Naive thymus-derived CD8-positive, alpha-beta T cell (primary cell): Measurements from ENCODE around the gene S100A12. TPM values are rescaled to one million over a fixed set of nuclear protein-coding genes. Genes with fewer than 3 reads are reported as not detected.
A peak's percentile ranks its signal among the peaks of the same experiment; 100 is the strongest.

ENCODE experiments used
- ATAC-seq, 2 donors: fragments of 150-1000 bp; cut with Tn5 transposase in 1 of 2; sonication (Bioruptor Pico), chemical (Tn5 transposase) in 1 of 2; 1 replicate in 1 of 2; 2 replicates in 1 of 2; pipeline ENCODE4 v1.10.0; 2021; ENCODE audit warnings: mild to moderate bottlenecking in 2 of 2, moderate library complexity in 2 of 2
- POLR2A ChIA-PET: fragments of 350-600 bp; sonication (Branson Sonifier 250); formaldehyde crosslinking; loops from one replicate; lab custom pipeline; 2021; ENCODE audit warnings: antibody characterized with exemption; lab: Charles Lee
- DNase-seq, 10 donors: peaks; one replicate each; pipeline versions ENCODE4 v3.0.0 to v3.0.0-alpha.2; 2020 to 2022
- H3K27ac Mint-ChIP-seq, 10 donors: one replicate each; pipeline ENCODE4 v1.8.0; 2020 to 2022; ENCODE audit warnings: mild to moderate bottlenecking in 10 of 10, mixed read lengths in 10 of 10, moderate library complexity in 4 of 10, inconsistent platforms in 1 of 10
- H3K27me3 Mint-ChIP-seq, 5 donors: one replicate each; pipeline ENCODE4 v1.8.0; 2021 to 2022; ENCODE audit warnings: mixed read lengths in 5 of 5
- H3K36me3 Mint-ChIP-seq, 3 donors: one replicate each; pipeline ENCODE4 v1.8.0; 2020 to 2022; ENCODE audit warnings: mixed read lengths in 3 of 3, mild to moderate bottlenecking in 2 of 3, inconsistent platforms in 1 of 3
- H3K4me1 Mint-ChIP-seq, 4 donors: one replicate each; pipeline ENCODE4 v1.8.0; 2021 to 2022; ENCODE audit warnings: mixed read lengths in 4 of 4
- H3K4me3 Mint-ChIP-seq, 10 donors: one replicate each; pipeline ENCODE4 v1.8.0; 2020 to 2022; ENCODE audit warnings: mild to moderate bottlenecking in 10 of 10, mixed read lengths in 10 of 10, moderate library complexity in 6 of 10, inconsistent platforms in 1 of 10
- H3K9me3 Mint-ChIP-seq, 9 donors: one replicate each; pipeline ENCODE4 v1.8.0; 2020 to 2022; ENCODE audit warnings: mixed read lengths in 9 of 9, mild to moderate bottlenecking in 3 of 9, inconsistent platforms in 1 of 9, moderate library complexity in 1 of 9
- polyA plus RNA-seq, 3 donors: library from polyadenylated mRNA; unstranded; fragments of 300-500 nt; fragmentation: Illumina TruSeq; gene quantifications; one replicate each; pipeline ENCODE4 v1.2.3, GENCODE V29; 2021
- total RNA-seq, 8 experiments: library from RNA in 2 of 8; stranded (reverse) in 2 of 8; gene quantifications; one replicate each; pipeline ENCODE4 v1.2.3 and lab custom pipeline; 2021 to 2026

Gene S100A12
- total and polyA plus RNA-seq, 5 experiments from 2014 or later: 0.44 to 1.7 TPM; not detected in 3

DNA sequence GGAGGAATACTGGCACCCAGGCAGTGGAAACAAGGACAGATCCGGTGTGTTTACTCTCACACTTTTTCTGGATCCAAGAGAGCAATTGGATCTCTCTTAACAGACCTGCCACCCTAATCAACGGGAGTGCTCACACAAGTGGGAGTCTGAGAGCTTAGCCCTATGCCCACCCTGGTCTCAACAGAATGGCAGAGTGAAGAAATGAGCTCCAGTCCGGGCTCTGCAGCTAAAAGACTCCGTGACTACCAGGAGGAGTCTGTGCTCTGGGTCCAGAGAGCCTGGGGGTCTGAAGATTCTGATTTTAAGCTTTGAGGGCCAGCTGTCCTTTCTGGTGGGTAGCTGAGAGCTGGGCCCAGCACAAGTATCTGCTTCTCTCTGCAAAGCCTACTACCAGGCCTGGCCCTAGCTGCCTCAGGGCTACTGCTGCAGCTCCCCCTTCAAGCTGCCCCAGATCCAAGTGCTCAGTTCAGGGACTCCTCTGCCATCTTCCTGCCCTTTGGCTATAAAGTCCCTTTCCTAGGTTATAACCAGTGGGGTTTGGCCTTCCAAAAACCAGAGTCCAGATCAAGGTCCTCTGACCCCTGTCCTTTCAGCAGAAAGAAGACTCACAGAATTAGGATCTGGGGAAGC lies 13.8 kb downstream of the S100A12 start:
- POLR2A ChIA-PET: no interaction called here
- H3K4me1 Mint-ChIP-seq: peaks cover 11 to 21% (median 18%) of the 10 kb centered on the region in 4 donors
- no peak overlapping the region for H3K4me3 Mint-ChIP-seq
- peaks cover 0 to 17% (median 8%) of the 10 kb centered on the region in 5 donors for H3K27me3 Mint-ChIP-seq
- ATAC-seq (no peak), DNase-seq (no peak)
- H3K36me3 Mint-ChIP-seq: no peaks in the 10 kb centered on the region
- H3K27ac Mint-ChIP-seq: peak overlapping the region in 1 of 10 donors; percentile 58
- no peaks in the 10 kb centered on the region for H3K9me3 Mint-ChIP-seq

DNA sequence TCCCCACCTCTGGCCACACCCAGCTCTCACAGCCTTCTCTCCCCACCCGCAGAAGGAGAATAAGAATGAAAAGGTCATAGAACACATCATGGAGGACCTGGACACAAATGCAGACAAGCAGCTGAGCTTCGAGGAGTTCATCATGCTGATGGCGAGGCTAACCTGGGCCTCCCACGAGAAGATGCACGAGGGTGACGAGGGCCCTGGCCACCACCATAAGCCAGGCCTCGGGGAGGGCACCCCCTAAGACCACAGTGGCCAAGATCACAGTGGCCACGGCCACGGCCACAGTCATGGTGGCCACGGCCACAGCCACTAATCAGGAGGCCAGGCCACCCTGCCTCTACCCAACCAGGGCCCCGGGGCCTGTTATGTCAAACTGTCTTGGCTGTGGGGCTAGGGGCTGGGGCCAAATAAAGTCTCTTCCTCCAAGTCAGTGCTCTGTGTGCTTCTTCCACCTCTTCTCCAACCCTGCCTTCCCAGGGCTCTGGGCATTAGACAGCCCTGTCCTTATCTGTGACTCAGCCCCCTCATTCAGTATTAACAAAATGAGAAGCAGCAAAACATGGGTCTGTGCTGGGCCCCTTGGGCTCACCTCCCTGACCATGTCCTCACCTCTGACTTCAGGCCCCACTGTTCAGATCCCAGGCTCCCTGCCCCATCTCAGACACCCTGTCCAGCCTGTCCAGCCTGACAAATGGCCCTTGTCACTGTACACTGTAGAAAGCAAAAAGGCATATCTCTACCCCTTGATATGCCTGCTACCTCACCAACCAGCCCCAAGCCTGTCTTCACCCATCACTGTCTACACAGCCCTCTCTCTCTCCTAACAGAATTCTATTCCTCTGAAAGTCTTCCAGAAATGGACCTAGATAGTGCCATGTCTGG lies 14.6 kb downstream of the S100A12 start:
- POLR2A ChIA-PET: no interaction called here
- Mint-ChIP-seq H3K27ac (peak overlapping the region in 2 of 10 donors; percentile 29 to 66), H3K4me1 (peaks cover 13 to 23% (median 21%) of the 10 kb centered on the region in 4 donors), H3K27me3 (peaks cover 0 to 17% (median 8%) of the 10 kb centered on the region in 5 donors), H3K36me3 (no peaks in the 10 kb centered on the region), H3K9me3 (no peaks in the 10 kb centered on the region), H3K4me3 (no peak overlapping the region)
- ATAC-seq (no peak), DNase-seq (no peak)

DNA sequence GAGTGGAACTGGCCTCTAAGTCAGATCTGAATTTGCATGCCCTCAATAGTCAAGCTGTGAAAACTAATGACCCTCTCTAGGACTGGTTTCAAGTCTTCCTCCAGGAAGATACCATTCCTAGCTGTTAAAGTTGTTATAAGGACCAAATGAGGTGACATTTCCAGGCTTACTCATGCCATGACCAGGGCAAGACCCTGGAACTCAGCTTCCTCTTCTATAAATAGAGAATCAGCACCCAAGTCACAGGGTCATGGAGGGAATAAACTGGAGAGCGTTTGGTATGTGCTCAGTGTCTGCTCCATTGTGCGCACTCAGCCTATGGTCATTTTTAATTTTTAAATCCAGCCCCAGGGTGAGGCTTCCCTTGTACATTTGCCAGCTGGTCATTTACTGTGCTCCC lies 15.2 kb downstream of the S100A12 start:
- ATAC-seq (no peak), DNase-seq (no peak)
- H3K36me3 Mint-ChIP-seq: no peaks in the 10 kb centered on the region
- peak overlapping the region in 1 of 10 donors; percentile 29 for H3K27ac Mint-ChIP-seq
- H3K9me3 Mint-ChIP-seq: no peaks in the 10 kb centered on the region
- H3K4me3 Mint-ChIP-seq: no peak overlapping the region
- H3K4me1 Mint-ChIP-seq: peaks cover 13 to 23% (median 21%) of the 10 kb centered on the region in 4 donors
- POLR2A ChIA-PET: no interaction called here
- peaks cover 0 to 17% (median 8%) of the 10 kb centered on the region in 5 donors for H3K27me3 Mint-ChIP-seq

DNA sequence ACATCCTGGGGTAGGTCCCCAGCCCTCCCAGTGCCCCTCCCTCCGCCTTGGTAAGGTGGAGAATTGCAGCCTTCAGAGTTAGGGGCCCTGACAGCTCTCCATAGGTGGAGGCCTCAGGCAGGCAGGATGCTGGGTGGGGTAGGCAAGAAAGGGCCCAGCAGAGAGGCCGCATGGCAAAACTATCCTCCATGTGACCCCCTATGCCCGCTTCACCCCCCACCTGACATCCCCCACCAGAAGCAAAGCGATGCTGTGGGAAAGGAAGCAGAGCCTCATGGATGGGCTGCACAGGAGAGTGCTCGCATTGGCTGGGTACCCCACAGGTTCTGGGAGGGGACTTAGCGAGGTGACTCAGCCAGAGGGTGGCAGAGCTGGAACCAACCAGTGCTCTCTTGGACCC lies 16.2 kb downstream of the S100A12 start:
- POLR2A ChIA-PET: no interaction called here
- DNase-seq: no peak
- ATAC-seq: no peak
- Mint-ChIP-seq H3K4me1 (peaks cover 13 to 23% (median 21%) of the 10 kb centered on the region in 4 donors), H3K4me3 (no peak overlapping the region), H3K27ac (no peak overlapping the region), H3K27me3 (peaks cover 0 to 11% (median 5%) of the 10 kb centered on the region in 5 donors), H3K36me3 (no peaks in the 10 kb centered on the region), H3K9me3 (no peaks in the 10 kb centered on the region)

DNA sequence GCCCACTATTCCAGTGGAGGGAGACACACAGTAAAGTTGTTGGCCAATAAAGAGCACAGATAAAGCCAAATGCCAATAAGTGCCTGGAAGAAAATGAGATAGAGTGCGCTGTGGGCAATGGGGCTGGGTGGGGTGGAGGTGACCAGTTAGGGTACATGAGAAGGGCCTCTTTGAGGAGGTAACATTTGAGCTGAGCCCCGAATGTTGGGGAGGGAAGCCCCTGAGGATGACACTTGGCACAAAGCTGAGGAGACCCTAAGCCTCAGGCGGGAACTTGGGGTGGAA lies 16.8 kb downstream of the S100A12 start:
- Mint-ChIP-seq H3K4me3 (peak overlapping the region in 1 of 10 donors; percentile 58), H3K4me1 (peaks cover 13 to 23% (median 21%) of the 10 kb centered on the region in 4 donors), H3K9me3 (no peaks in the 10 kb centered on the region), H3K27me3 (peaks cover 0 to 10% (median 5%) of the 10 kb centered on the region in 5 donors), H3K36me3 (no peaks in the 10 kb centered on the region), H3K27ac (no peak overlapping the region)
- POLR2A ChIA-PET: no interaction called here
- DNase-seq (no peak), ATAC-seq (no peak)

DNA sequence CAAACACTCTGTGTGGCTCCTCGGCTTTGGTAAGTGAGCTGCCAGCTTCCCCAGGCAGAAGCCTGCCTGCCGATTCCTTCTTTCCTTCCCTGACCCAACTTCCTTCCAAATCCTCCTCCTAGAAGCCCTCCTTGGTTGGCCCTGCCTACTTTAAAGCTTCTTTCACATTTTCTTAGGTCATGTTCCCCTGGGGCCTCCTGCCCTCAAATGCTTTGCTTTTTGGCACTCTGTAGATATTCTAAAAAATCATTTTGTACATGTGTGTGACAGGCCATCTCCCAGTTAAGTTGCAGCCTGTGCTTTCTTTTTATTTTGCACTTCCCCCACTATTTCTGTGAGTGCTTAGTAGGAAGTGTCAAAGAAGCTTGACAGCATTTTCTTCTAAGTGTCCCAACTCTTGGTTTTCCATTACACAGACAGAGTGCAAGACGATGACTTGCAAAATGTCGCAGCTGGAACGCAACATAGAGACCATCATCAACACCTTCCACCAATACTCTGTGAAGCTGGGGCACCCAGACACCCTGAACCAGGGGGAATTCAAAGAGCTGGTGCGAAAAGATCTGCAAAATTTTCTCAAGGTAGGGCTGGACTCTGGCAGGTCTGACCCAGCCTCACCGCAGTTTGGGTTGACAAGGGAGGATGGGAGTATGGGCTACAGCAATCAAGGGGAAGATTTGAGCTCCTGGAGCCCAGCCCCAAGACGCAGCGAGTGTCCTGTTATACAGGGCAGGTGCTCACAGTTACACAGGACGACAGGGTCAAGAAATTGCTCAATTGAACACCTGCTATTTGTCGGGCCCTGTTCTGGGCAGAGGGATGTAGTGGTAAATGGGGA lies 17.3 kb downstream of the S100A12 start, which contains the start of gene S100A9:
Gene S100A9 (plus strand): TSS at position 2 of the 838 bp plus-strand sequence. CDS start 430 bp downstream, at position 432.
- peak within 1 kb of the TSS in 8 of 10 donors; percentile 40 to 69 (median 51) for H3K4me3 Mint-ChIP-seq
- peak within 1 kb of the TSS in 4 of 10 donors; percentile 7 to 66 (median 36) for H3K27ac Mint-ChIP-seq
- POLR2A ChIA-PET: no interaction called here
- H3K4me1 Mint-ChIP-seq: peaks cover 13 to 23% (median 21%) of the 10 kb centered on the region in 4 donors
- H3K36me3 Mint-ChIP-seq: no peaks in the 10 kb centered on the region
- H3K9me3 Mint-ChIP-seq: no peaks in the 10 kb centered on the region
- ATAC-seq: no peak
- peaks cover 0 to 7% (median 3%) of the 10 kb centered on the region in 5 donors for H3K27me3 Mint-ChIP-seq
- no peak for DNase-seq

DNA sequence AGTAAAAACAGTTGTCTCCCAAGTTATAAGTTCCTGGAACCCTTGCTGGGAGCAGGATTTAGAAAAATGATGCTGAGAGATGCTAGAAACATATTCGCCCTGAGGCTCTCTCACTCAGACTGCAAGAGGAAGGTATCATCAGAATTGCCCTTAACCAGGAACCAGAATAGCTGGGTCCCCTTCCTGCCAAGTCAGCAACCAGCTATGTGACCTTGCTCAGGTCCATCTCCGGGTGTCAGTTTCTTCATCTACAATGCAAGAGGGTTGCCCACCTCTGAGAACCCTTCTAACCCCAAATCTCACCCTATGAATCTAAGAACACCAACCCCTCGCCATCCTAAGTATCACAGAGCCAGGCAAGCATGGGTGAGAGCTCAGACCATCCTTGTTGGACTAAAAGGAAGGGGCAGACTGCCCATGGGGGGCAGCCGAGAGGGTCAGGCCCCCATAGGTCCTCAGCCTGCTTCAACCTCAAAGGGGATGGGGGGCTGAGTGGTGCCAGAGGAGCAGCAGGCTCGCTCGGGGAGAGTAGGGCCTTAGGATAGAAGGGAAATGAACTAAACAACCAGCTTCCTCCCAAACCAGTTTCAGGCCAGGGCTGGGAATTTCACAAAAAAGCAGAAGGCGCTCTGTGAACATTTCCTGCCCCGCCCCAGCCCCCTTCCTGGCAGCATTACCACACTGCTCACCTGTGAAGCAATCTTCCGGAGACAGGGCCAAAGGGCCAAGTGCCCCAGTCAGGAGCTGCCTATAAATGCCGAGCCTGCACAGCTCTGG lies 18.2 kb downstream of the S100A12 start:
- POLR2A ChIA-PET: no interaction called here
- Mint-ChIP-seq H3K36me3 (no peaks in the 10 kb centered on the region), H3K27ac (peak overlapping the region in 2 of 10 donors; percentile 7 to 43), H3K4me1 (peaks cover 15 to 24% (median 21%) of the 10 kb centered on the region in 4 donors), H3K9me3 (no peaks in the 10 kb centered on the region), H3K27me3 (peaks cover 0 to 7% (median 3%) of the 10 kb centered on the region in 5 donors), H3K4me3 (peak overlapping the region in 6 of 10 donors; percentile 44 to 69 (median 52))
- ATAC-seq (peak in 1 of 2 donors; percentile 35), DNase-seq (no peak)

DNA sequence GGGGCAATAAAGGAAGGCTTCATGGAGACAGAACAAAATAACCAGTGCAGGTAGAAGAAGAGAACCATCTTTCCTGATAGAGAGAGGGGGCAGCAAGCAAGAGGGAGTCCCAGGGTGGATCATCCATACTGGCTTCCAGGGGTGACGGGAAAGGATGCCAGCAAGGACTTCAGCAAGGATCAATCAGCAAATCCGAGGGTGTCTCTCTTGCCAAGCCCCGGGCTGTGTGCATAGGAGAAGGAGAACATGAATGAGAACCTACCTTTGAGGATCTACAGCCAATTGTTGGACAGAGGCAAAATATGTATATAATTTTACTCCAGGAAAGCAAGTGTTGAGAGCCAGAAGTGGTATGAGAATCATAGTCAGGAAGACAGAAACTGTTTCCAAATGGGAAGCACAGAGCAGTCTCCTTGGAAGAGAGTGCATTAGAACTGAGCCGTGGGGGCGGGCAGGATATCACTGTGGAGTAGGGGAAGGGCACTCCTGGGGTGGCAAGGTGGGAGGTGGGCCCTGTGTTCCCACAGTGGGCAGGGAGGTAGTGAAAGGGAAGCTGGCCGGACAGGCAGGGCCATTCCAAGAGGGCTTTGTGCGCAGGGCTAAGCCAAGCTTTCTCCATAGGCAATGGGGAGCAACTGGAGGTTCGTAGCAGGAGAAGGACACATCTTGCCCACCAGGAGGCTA lies 18.9 kb downstream of the S100A12 start:
- H3K4me3 Mint-ChIP-seq: peak overlapping the region in 1 of 10 donors; percentile 2
- peak overlapping the region in 2 of 10 donors; percentile 43 to 64 for H3K27ac Mint-ChIP-seq
- DNase-seq: no peak
- H3K4me1 Mint-ChIP-seq: peaks cover 15 to 24% (median 21%) of the 10 kb centered on the region in 4 donors
- no peaks in the 10 kb centered on the region for H3K36me3 Mint-ChIP-seq
- ATAC-seq: no peak
- POLR2A ChIA-PET: no interaction called here
- H3K27me3 Mint-ChIP-seq: peaks cover 0 to 7% (median 3%) of the 10 kb centered on the region in 5 donors
- H3K9me3 Mint-ChIP-seq: no peaks in the 10 kb centered on the region

DNA sequence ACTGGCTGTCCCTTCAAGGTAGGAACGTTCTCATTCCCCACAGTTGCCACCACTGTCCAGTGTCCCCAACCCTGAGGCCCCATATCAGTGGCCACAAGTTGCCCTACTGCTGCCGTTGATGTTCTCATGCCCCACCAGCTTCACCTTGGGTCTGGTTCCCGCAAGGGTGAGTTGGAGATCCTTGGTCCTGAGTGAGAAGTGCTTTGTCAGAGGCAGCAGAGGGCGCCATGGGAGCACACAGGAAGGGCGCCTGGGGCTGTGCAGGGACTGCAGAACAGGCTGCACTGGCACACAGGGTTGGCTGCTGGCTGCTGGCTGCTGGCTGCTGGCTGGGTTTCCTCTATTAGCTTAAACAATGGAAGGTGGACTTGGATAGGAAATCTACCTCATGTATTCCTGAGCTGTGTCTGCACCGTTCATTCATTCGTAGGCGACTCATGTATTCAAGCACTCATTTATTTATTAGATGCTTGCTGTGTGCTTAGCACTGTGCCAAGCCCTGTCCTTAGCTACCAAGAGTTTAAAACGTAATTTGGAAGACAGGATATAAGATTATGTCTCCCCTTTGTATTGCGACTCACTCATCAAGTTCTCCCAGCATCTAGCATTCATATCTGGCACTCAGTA lies 19.9 kb downstream of the S100A12 start:
- POLR2A ChIA-PET: no interaction called here
- Mint-ChIP-seq H3K27ac (no peak overlapping the region), H3K4me3 (no peak overlapping the region), H3K36me3 (no peaks in the 10 kb centered on the region), H3K9me3 (no peaks in the 10 kb centered on the region), H3K27me3 (peaks cover 0 to 10% (median 3%) of the 10 kb centered on the region in 5 donors), H3K4me1 (peaks cover 15 to 24% (median 21%) of the 10 kb centered on the region in 4 donors)
- peak in 1 of 2 donors; percentile 65 for ATAC-seq
- peak in 5 of 10 donors; percentile 4 to 44 (median 28) for DNase-seq

DNA sequence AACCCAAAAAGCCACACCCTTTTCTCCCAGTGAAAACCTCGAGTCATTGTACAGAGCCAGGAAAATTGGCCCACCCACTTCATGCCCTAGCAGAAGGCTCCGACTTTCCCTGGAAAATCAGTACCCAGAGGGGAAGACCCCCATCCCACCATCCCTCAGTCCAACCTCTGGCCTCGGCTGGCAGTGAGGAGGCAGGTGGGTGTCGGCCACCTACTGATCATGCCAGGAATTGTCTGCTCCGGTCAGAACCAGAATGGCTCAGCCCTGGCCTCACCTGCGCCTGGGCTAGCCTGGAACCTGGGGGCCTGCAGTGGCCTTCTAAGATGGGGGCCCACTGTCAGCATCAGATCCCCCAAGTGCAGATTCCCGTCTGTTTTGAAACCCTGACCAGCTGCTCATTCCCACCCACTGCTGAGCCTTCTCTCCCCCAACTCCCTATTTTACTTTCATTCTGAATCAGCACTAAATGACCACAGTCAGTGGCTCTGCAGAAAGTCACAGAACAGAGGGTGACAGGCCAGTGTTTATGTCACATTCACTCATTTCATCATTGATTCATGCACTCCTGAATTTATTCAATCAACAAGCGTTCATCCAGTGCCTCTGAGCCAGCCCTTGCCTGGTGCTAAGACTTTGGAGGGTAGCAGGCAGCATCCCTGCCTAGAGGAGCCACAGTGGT lies 20.8 kb downstream of the S100A12 start:
- peak overlapping the region in 1 of 10 donors; percentile 59 for H3K27ac Mint-ChIP-seq
- H3K36me3 Mint-ChIP-seq: no peaks in the 10 kb centered on the region
- peaks cover 15 to 24% (median 21%) of the 10 kb centered on the region in 4 donors for H3K4me1 Mint-ChIP-seq
- DNase-seq (no peak), ATAC-seq (no peak)
- peaks cover 0 to 12% (median 5%) of the 10 kb centered on the region in 5 donors for H3K27me3 Mint-ChIP-seq
- POLR2A ChIA-PET: no interaction called here
- no peaks in the 10 kb centered on the region for H3K9me3 Mint-ChIP-seq
- no peak overlapping the region for H3K4me3 Mint-ChIP-seq
